Measurements from ENCODE around the gene SCUBE3.

The SCUBE3 gene

DNA sequence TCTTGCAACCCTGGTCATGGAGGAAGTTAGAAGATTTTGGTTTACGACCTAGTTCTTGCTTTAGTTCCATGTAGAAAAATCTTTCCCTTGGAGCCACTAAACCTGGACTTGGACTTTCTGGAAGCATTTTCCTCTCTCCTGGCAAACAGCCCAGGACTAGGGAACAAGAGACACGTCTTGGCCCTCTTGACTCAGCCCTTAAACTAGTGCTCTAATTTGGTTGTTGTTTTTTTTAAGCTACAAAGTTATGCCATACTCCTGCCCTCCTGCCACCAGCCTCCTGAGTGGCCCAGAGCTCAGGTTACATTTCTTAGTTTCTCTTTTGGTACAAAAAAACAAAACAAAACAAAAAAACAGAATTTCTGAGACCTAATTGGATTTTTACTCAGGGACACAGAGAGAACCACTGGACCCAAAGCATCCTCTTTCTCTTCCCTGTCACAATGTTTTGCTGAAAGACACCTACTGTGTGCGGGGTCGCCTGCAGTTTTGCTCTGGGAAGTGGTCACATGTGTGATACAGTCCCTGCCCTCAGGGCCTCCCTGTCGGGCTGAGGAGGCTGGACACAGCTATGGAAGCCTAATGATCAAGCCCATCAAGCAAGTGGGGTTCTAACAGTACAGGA is 32.3 kb upstream of the SCUBE3 start:
- in situ Hi-C loops (cut with HindIII; ENCODE audit: low sequenced_read_pairs), result no loop called here

DNA sequence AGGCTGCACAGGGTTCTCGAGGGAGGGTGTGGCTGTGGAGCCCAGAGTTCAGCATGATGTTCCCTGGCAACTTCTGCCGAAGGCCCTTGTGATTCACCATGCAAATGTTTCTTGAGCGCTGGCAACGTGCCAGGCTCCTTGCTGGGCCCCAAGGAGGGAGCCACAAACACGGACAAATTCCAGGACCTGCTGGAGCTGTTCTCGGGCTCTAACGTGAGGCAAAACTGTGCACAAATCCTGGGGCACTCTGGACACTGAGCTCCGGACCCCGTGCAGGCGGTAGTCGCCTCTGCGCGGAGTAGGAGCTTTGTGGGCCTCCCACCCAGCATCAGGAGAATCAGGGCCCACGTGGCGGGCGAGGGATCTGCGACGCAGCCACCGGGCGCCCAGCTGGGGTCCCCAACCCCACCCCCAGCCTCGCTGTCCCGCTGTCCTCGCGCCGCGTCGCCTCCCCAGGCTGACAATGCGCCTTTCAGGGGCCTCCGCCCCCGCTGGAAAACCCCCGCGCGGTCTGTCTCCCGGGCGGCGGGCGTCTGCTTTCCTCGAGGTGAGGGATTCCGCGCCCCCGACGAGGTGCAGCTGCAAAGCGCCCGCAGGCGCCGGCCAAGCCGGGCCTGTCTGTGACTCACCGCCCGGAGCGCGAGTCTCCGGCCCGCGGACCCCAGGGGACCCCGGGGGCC is 31.7 kb upstream of the SCUBE3 start:
- in situ Hi-C loops (cut with HindIII; ENCODE audit: low sequenced_read_pairs), result no loop called here

DNA sequence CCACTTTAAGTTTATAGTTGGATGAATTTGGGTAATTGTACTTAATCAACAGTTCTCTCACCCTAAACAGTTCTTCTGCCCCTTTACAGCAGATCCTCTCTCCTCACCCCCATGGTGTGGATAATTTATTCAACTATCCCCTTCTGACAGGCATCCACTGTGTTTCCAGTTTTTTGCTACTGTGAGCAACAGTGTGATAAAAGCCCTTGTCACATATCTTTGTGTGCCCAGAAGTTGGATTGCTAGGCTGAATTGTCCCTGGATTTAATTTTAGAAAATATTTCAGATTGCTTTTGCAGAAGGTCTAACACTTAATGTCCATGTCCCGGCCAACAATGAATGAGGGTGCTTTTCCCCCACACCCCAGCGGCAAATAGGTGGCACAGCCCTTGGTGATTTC is 30.5 kb upstream of the SCUBE3 start:
- in situ Hi-C loops (cut with HindIII; ENCODE audit: low sequenced_read_pairs), result no loop called here

DNA sequence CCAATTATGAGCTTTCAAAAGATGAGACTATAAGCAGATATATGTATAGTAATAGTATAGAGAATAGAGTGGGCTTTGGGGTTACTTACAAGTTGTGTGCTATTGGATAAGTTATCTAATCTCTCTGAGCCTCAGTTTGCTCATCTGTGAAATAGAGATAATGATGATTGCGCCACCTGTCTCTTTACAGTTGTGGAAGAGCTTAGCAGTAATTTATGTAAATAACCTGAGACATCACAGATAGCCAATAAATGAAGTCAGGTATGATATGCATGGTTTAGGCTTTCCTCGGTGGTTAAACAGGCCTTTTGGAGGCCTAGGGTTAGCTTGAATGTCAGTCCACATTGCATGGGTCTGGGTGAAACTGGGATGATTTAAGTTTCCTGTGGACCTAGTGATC is 29.8 kb upstream of the SCUBE3 start:
- in situ Hi-C loops (cut with HindIII; ENCODE audit: low sequenced_read_pairs), result no loop called here

DNA sequence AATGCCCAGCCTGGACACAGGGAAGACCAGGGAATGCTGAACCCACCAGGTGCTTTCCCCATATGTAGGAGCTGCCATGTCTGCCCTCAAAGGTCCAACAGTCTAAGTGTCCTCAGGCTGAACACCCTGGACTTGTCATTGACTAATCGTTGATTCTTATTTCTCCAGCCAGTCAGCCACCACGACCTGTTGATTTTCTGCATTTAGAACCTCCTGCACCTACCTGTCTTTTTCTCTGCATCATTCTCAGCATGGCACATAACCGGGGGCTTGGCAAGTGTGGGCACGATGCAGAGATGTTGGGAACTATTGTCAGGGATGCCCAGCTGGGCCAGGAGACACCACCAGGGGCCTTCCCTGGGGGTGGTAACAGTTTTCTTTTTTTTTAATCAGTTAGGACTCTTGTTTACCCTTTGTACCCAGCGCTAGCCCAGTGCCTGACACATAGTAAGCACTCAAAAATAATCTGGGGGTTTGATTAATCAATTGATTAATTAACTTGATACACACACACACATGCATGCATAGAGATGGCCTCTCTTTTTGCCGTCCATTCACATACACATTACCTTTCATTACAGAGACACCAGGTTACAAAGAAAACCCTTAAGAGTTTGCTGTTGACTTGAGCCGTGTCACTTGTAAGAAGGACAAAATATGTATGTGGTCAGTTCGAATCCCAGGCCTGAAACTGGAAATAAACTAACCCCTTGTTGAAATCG is 29.0 kb upstream of the SCUBE3 start:
- in situ Hi-C loops (cut with HindIII; ENCODE audit: low sequenced_read_pairs), result no loop called here

DNA sequence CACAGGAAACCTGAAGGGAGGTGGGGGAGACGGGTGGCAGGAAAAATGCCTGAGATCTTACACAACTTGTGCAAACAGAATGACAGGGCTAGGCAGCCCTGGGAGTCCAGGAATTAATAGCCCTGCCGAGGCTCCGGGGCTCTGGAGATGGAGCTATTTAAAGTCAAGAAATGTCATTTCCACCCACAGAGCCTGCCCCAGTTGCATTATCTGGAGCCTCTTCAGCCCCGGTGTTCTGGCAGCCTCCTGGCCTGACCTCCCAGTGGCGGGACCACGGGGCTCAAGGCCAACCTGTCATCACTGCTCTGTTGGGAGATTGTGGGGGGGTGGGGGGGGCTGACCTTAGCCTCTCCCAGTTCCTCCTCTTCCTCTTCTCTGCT is 28.5 kb upstream of the SCUBE3 start:
- in situ Hi-C loops (cut with HindIII; ENCODE audit: low sequenced_read_pairs), result no loop called here

DNA sequence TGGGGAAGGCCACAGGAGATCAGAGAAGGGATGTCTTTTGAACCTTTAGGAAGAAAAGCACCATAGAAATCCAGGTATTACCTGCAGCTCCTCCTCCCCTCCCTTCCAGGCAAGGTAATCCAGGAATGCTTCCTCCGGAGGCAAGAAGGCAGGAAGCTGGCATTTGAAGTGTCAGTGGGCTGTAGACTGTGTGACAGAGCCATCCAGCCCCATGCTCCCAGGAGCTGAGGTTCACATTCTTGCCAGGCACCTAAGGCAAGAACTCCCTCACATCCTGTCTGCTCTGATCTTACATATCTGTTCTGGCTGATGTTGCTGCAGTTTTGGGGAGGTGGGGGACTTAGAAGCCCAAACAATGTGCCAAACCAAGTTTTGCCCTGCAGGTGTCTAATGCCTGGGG is 27.8 kb upstream of the SCUBE3 start:
- in situ Hi-C loops (cut with HindIII; ENCODE audit: low sequenced_read_pairs), result no loop called here

DNA sequence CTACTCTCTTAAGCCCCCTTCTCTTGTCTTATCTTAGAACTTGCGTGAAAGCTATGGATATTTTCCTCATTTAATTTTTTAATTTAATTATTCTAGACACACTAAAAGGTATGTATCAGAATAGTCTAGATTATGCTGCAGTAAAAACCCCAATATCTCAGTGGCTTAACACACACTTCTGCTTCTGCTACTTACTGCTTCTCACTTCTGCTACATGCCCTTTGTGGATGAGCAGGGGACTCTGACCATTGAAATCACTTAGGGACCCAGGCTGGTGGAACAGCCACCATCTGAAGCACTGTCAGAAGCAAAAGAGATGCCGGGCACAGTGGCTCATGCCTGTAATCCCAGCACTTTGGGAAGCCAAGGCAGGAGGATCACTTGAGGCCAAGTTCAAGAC is 27.2 kb upstream of the SCUBE3 start:
- in situ Hi-C loops (cut with HindIII; ENCODE audit: low sequenced_read_pairs), result no loop called here

DNA sequence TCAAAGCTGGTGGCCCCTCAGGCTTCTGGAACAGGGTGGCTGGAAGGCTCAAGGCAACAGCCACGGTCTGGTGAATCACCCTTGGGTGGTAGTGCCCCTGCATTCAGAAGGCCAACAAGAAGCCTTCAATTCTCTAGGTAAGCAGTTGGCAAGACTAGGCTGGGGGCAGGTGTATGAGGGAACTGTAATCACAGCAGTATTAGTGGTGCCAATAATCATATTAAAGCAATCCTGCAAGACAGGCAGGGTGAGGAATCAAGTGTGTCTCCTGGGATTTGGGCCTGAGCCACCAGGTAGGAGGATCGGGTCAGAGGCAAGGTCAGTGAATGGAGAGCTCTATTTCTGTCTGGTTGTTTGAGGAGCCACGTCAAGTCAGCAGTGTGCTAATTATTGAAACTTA is 24.9 kb upstream of the SCUBE3 start:
- in situ Hi-C loops (cut with HindIII; ENCODE audit: low sequenced_read_pairs), result no loop called here

DNA sequence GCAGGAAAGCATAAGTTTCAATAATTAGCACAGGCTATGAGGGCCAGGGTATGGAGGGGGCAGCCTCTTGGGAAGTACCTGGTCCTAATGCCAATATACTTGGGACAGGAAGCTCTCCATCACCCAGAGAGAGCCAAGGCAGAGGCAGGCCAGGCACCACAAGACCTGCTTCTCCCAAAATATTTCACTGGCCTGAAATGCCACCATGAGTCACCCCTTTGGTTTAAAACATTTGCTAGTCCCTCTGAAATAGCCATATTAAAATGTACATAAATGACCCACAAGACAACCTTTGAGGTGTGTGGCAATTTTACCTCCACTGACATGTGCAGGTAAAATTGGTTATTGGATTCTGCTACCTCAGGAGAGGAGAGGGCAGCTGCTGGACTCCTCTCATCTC is 23.4 kb upstream of the SCUBE3 start:
- in situ Hi-C loops (cut with HindIII; ENCODE audit: low sequenced_read_pairs), result no loop called here

DNA sequence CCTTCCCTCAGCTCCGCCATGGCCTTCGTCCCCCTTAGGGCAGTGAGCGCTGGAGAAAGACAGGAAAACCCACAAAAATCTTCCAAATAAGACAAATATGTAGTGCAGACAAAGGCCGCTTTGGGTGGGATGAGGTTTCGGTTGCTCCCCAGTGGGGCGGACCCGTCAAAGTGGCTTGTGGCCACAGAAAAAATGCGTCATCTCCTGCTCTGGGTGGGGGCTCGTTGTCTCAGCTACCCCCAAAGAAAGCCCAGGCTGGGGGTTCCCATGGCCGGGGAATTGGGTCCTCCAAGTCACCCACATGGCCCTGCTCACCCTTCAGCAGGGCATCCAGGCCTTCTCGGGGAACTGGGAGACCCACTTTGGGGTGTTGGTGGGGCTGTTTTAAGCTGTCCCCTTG is 21.9 kb upstream of the SCUBE3 start:
- in situ Hi-C loops (cut with HindIII; ENCODE audit: low sequenced_read_pairs), result no loop called here

DNA sequence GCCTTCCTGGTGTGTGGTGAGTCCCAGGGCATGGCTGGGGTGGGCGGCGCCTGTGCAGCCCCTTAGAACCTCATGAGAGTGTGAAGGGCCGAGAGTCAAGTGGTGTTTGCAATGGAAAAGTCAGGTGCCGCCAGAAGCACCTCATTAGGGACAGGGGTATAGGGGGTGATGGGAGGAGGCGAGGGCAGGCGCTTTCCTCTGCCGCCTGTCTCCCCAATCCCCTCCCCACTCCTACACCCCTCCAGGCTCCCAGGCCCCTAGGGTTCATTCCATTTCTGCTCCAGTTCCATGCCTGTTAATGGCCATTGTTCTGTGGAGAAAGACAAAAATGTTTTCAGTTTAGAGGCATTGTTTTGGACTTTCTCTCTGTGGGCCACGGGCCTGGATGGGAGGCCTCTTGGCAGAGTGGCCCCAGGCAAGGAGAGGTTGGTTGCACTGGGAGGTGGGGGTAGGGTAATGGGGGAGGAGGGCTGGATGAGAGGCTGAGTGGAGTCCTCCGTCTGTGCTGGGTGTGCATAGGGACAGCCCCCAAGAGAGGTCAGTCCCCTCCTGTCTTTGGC is 21.4 kb upstream of the SCUBE3 start:
- in situ Hi-C loops (cut with HindIII; ENCODE audit: low sequenced_read_pairs), result no loop called here

DNA sequence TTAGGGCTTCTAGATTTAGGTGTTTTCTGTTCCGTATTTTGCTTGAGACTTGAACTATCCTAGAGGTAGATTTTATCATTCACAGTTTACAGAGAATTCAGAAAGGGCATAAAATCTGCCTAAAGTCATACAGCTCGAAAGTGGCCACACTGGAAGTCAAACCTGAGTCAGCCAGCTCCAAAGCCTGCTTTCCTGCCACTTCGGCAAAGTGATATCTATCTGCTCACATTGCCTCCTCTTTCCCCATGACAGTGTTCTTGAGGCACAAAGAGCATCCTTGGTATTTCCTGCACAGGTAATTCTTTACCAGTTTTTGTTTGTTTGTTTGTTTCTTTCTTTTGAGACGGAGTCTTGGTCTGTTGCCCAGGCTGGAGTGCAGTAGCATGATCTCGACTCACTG is 19.4 kb upstream of the SCUBE3 start:
- in situ Hi-C loops (cut with HindIII; ENCODE audit: low sequenced_read_pairs), result no loop called here

DNA sequence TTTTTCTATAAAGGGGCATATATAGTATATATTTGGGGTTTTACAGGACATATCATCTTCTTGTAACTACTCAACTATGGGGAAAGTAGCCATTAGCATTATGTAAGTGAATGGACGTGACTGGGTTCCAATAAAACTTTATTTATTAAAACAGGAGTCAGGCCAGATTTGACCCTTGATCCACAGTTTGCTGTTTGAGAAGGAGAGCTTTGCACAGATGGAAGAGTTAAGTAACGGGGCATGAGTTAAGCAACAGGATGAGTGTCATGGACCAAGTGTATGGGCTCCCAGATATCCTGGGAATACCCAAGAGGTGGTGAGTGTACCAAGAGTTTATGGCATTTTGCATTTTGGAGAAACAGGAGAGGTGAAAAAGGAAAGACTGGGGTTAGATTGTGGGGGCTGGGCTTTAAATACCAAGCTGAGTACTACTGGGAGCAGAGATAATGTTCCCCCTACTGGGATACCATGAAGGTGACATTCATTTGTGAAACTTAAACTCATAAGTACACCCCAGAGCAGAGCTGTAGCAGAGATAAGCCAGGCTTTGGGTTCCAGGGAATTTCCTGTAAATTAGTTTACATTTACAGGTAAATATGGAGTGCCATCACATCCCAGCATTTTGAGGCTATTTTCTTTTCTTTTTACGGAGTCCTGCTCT is 18.5 kb upstream of the SCUBE3 start:
- in situ Hi-C loops (cut with HindIII; ENCODE audit: low sequenced_read_pairs), result loop anchor here (5.0 kb wide), 2 partner anchors 48 to 82 kb away; no protein-coding TSS in a partner anchor

DNA sequence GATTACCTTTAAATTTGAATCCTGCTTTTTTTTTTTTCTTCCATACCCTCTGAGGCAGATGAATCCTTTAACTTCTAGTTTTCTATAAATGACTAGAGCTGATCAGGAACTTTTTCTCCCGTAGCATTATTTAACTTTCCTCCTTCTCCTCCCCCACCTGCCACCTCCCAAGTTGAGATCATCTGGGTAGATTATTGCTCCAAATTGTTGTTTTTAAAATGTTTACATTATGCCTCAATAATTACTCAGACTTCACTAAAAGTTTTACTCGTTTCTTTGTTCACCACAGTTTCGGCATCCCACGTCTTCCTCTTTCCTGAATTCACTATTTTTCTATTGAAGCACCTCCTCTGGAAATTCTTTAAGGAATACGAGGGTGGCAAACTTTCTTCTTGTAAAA is 16.6 kb upstream of the SCUBE3 start:
- in situ Hi-C loops (cut with HindIII; ENCODE audit: low sequenced_read_pairs), result loop anchor here (5.0 kb wide), 2 partner anchors 50 to 80 kb away; no protein-coding TSS in a partner anchor

DNA sequence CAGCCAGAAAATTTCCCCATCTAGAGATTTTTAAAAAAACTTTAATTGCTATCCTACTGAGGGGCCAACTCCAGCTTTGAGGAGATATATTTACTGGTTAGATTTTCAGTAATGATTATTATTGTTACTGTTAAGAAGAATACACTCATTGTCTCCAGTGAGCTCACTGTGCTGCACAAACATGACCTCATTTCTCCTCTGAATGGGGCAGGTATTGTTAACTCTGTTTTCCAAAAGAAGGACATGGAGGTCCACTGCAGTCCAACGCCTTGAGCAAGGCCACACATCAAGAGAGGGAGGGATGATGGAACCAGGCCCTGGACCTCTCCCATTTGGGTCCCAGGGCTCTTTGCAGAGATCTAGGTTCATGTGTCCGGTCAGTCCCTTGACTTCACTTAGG is 13.9 kb upstream of the SCUBE3 start:
- in situ Hi-C loops (cut with HindIII; ENCODE audit: low sequenced_read_pairs), result loop anchor here (5.0 to 10.0 kb wide), 3 partner anchors 53 to 385 kb away; no protein-coding TSS in a partner anchor

DNA sequence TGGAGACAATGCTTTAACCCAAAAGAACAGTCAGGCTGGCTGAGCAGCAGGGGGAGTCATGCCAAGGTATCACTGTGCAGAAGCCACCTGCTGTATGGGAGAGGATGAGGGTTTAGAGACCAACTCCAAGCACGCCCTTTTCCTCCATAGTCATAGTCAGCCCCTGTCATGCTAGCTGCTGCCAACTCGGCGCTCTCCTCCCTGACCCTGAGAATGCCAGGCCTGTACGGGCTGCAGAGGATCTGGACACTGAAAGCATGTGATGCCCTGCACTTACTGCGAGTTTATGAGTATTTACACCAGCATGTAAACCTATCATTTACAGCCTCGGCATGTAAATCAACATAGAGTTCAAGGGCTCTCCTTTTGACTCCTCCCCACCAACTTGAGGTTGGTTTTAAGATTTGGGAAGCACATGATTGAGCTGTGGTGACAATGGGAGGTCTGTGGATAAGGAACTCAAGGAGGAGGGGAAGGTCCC is 11.7 kb upstream of the SCUBE3 start:
- in situ Hi-C loops (cut with HindIII; ENCODE audit: low sequenced_read_pairs), result loop anchor here (10.0 kb wide), 1 partner anchor 387 kb away; no protein-coding TSS in a partner anchor

DNA sequence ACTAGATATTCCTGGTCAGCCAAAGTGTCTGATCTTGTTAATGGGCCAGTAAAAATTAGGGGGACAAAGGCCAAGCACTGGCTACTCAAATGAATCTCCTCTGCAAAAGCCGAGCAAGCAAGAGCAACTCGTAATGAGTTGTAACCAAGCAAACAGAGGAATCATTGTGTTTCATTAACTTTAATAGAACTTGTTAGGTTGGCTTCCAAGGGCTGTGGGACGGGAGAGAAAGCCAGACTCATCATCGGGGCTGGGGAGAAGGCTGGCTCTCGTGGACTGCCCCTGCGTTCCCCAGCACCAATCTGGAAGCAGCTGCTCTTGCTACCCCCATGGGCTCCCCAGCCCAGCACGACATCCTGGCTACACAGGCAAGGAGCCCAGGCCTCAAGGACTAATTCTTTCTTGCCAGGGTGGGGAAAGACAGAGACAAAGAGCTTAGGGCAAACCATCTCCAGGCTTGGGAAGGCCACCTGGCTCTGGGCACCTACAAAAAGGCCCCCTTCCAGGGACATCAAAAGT is 10.5 kb upstream of the SCUBE3 start:
- in situ Hi-C loops (cut with HindIII; ENCODE audit: low sequenced_read_pairs), result loop anchor here (10.0 kb wide), 1 partner anchor 388 kb away; no protein-coding TSS in a partner anchor

DNA sequence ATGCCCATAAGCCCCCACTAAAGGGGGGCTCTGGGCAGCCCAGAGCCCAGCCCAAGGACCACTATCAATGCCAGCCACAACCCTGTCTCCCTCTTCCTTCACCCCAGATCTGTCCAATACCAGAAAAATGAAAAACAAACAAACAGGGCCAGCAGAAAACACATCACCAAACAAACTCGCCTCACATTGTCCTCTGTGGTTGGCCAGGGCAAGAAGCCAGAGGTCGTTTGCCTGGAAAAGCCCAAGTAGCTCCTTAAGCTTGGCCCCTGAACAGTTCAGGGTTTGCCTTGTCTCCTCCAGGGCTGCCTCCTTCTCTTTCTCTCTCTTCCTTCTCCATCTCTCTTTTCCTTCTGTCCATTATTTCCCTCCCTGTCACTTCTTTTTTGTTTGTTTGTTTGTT is 10.1 kb upstream of the SCUBE3 start:
- in situ Hi-C loops (cut with HindIII; ENCODE audit: low sequenced_read_pairs), result loop anchor here (10.0 kb wide), 1 partner anchor 389 kb away; no protein-coding TSS in a partner anchor

DNA sequence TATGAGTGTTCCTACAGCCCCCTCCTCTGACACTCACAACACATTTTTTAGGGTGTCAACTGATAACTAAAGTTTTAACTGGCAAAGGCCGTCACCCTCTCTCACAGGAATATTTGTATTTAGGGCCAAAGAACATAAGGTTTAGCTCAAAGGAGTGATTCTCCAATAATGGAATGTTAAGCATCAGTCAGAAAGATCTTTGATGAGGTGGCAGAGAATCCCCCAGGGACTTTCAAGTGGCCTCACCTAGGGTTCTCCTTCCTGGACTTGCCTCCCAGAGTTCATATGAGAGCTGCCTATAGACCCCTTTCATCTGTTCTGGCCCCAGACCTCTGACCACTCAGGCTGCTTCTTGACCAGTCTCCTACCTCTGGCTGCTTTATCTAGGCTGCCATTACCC is 7.4 kb upstream of the SCUBE3 start:
- in situ Hi-C loops (cut with HindIII; ENCODE audit: low sequenced_read_pairs), result loop anchor here (10.0 kb wide), 1 partner anchor 392 kb away; no protein-coding TSS in a partner anchor
